ENCODE data around the gene ABR.
"Not testable (repeated sequence)": the region's sequence is repeated elsewhere in the genome, so short reads cannot be mapped to it uniquely, and the experiment has no call there.

The ABR gene

GRCh38 chr17:1070411-1070810 is 109.4 kb downstream of the ABR start:
- ATAC-seq (ENCODE audit: low read depth): no peak
- H3K27me3 Mint-ChIP-seq: no peaks in the 10 kb centered on the region
- H3K27ac Mint-ChIP-seq: no peak overlapping the region
- DNase-seq (ENCODE audit: low spot score in 2 of 2): no peak
- peaks cover 29% of the 10 kb centered on the region for H3K36me3 Mint-ChIP-seq
- H3K9me3 Mint-ChIP-seq: peaks cover 3% of the 10 kb centered on the region
- no peaks in the 10 kb centered on the region for H3K4me1 Mint-ChIP-seq
- H3K4me3 Mint-ChIP-seq: no peak overlapping the region

- no peak for ATAC-seq (ENCODE audit: low read depth)
- Mint-ChIP-seq H3K4me3 (no peak overlapping the region), H3K36me3 (peaks cover 29% of the 10 kb centered on the region), H3K4me1 (no peaks in the 10 kb centered on the region), H3K27ac (no peak overlapping the region), H3K27me3 (no peaks in the 10 kb centered on the region), H3K9me3 (peaks cover 3% of the 10 kb centered on the region)
- DNase-seq (ENCODE audit: low spot score in 2 of 2): no peak
Observed at GRCh38 chr17:1069847-1070246, 109.9 kb downstream of the ABR start.

- peaks cover 3% of the 10 kb centered on the region for H3K9me3 Mint-ChIP-seq
- H3K4me3 Mint-ChIP-seq: no peak overlapping the region
- no peaks in the 10 kb centered on the region for H3K27me3 Mint-ChIP-seq
- ATAC-seq (ENCODE audit: low read depth) (no peak), DNase-seq (ENCODE audit: low spot score in 2 of 2) (no peak)
- H3K36me3 Mint-ChIP-seq: peaks cover 29% of the 10 kb centered on the region
- no peaks in the 10 kb centered on the region for H3K4me1 Mint-ChIP-seq
- H3K27ac Mint-ChIP-seq: no peak overlapping the region
Observed at GRCh38 chr17:1068356-1068755, 111.4 kb downstream of the ABR start.

- Mint-ChIP-seq H3K27ac (no peak overlapping the region), H3K9me3 (peaks cover 3% of the 10 kb centered on the region), H3K27me3 (no peaks in the 10 kb centered on the region), H3K4me1 (no peaks in the 10 kb centered on the region), H3K36me3 (peaks cover 31% of the 10 kb centered on the region), H3K4me3 (no peak overlapping the region)
- no peak for DNase-seq (ENCODE audit: low spot score in 2 of 2)
- ATAC-seq (ENCODE audit: low read depth): no peak
Observed at GRCh38 chr17:1067282-1067956, 112.4 kb downstream of the ABR start.

- not testable (repeated sequence) for H3K4me3 Mint-ChIP-seq; DNase-seq (ENCODE audit: low spot score in 2 of 2); H3K27ac Mint-ChIP-seq; H3K27me3 Mint-ChIP-seq; H3K9me3 Mint-ChIP-seq; ATAC-seq (ENCODE audit: low read depth); H3K4me1 Mint-ChIP-seq
- H3K36me3 Mint-ChIP-seq: peaks cover 33% of the 10 kb centered on the region
Observed at GRCh38 chr17:1065416-1065815, 114.4 kb downstream of the ABR start.

GRCh38 chr17:1060991-1061390 is 118.8 kb downstream of the ABR start:
- no peaks in the 10 kb centered on the region for H3K27me3 Mint-ChIP-seq
- no peak for DNase-seq (ENCODE audit: low spot score in 2 of 2)
- H3K4me1 Mint-ChIP-seq: peaks cover 3% of the 10 kb centered on the region
- no peak for ATAC-seq (ENCODE audit: low read depth)
- H3K27ac Mint-ChIP-seq: no peak overlapping the region
- H3K9me3 Mint-ChIP-seq: no peaks in the 10 kb centered on the region
- no peak overlapping the region for H3K4me3 Mint-ChIP-seq
- peaks cover 33% of the 10 kb centered on the region for H3K36me3 Mint-ChIP-seq

GRCh38 chr17:1059131-1059795 is 120.5 kb downstream of the ABR start:
- H3K4me3 Mint-ChIP-seq: no peak overlapping the region
- H3K27ac Mint-ChIP-seq: peak overlapping the region; percentile 45
- ATAC-seq (ENCODE audit: low read depth) (no peak), DNase-seq (ENCODE audit: low spot score in 2 of 2) (no peak)
- H3K27me3 Mint-ChIP-seq: no peaks in the 10 kb centered on the region
- H3K4me1 Mint-ChIP-seq: peaks cover 3% of the 10 kb centered on the region
- no peaks in the 10 kb centered on the region for H3K9me3 Mint-ChIP-seq
- peaks cover 30% of the 10 kb centered on the region for H3K36me3 Mint-ChIP-seq

- Mint-ChIP-seq H3K4me3 (no peak overlapping the region), H3K4me1 (peaks cover 3% of the 10 kb centered on the region), H3K27ac (no peak overlapping the region), H3K36me3 (peaks cover 31% of the 10 kb centered on the region), H3K27me3 (no peaks in the 10 kb centered on the region), H3K9me3 (no peaks in the 10 kb centered on the region)
- no peak for DNase-seq (ENCODE audit: low spot score in 2 of 2)
- ATAC-seq (ENCODE audit: low read depth): no peak
Observed at GRCh38 chr17:1058423-1059130, 121.2 kb downstream of the ABR start.

- peak overlapping the region; percentile 3 for H3K27ac Mint-ChIP-seq
- no peak for DNase-seq (ENCODE audit: low spot score in 2 of 2)
- H3K9me3 Mint-ChIP-seq: no peaks in the 10 kb centered on the region
- no peaks in the 10 kb centered on the region for H3K27me3 Mint-ChIP-seq
- H3K4me1 Mint-ChIP-seq: peaks cover 3% of the 10 kb centered on the region
- H3K4me3 Mint-ChIP-seq: no peak overlapping the region
- no peak for ATAC-seq (ENCODE audit: low read depth)
- peaks cover 27% of the 10 kb centered on the region for H3K36me3 Mint-ChIP-seq
Observed at GRCh38 chr17:1056761-1057160, 123.0 kb downstream of the ABR start.

- Mint-ChIP-seq H3K27me3 (no peaks in the 10 kb centered on the region), H3K9me3 (no peaks in the 10 kb centered on the region), H3K4me1 (peaks cover 3% of the 10 kb centered on the region), H3K27ac (peak overlapping the region; percentile 3), H3K4me3 (no peak overlapping the region), H3K36me3 (peaks cover 27% of the 10 kb centered on the region)
- peak; percentile 28 to 54 for DNase-seq (ENCODE audit: low spot score in 2 of 2)
- peak; percentile 80 for ATAC-seq (ENCODE audit: low read depth)
Observed at GRCh38 chr17:1055751-1056645, 123.8 kb downstream of the ABR start.

- H3K9me3 Mint-ChIP-seq: no peaks in the 10 kb centered on the region
- peaks cover 27% of the 10 kb centered on the region for H3K36me3 Mint-ChIP-seq
- H3K4me3 Mint-ChIP-seq: no peak overlapping the region
- ATAC-seq (ENCODE audit: low read depth): no peak
- no peaks in the 10 kb centered on the region for H3K27me3 Mint-ChIP-seq
- H3K27ac Mint-ChIP-seq: no peak overlapping the region
- peaks cover 3% of the 10 kb centered on the region for H3K4me1 Mint-ChIP-seq
- DNase-seq (ENCODE audit: low spot score in 2 of 2): no peak
Observed at GRCh38 chr17:1055231-1055630, 124.5 kb downstream of the ABR start.

GRCh38 chr17:1054656-1055055 is 125.1 kb downstream of the ABR start:
- H3K27ac Mint-ChIP-seq: no peak overlapping the region
- peaks cover 3% of the 10 kb centered on the region for H3K4me1 Mint-ChIP-seq

GRCh38 chr17:1053661-1054360 is 126.0 kb downstream of the ABR start:
- no peak overlapping the region for H3K4me3 Mint-ChIP-seq
- H3K4me1 Mint-ChIP-seq: peaks cover 3% of the 10 kb centered on the region
- H3K9me3 Mint-ChIP-seq: no peaks in the 10 kb centered on the region
- peaks cover 22% of the 10 kb centered on the region for H3K36me3 Mint-ChIP-seq
- ATAC-seq (ENCODE audit: low read depth) (no peak), DNase-seq (ENCODE audit: low spot score in 2 of 2) (no peak)
- H3K27me3 Mint-ChIP-seq: no peaks in the 10 kb centered on the region
- no peak overlapping the region for H3K27ac Mint-ChIP-seq

More at GRCh38 chr17:1054656-1055055, 125.1 kb downstream of the ABR start:
- Mint-ChIP-seq H3K4me3 (no peak overlapping the region), H3K27me3 (no peaks in the 10 kb centered on the region), H3K9me3 (no peaks in the 10 kb centered on the region), H3K36me3 (peaks cover 28% of the 10 kb centered on the region)
- no peak for DNase-seq (ENCODE audit: low spot score in 2 of 2)
- ATAC-seq (ENCODE audit: low read depth): no peak
